ENCODE measurements around the gene AMD1. TPM values are rescaled to one million over a fixed set of nuclear protein-coding genes. Genes with fewer than 3 reads are reported as not detected.

AMD1 gene
- total and polyA plus RNA-seq, 9 of the 15 experiments (the other 6 are each of a cell fraction or from before 2014, with no cell fraction given) = 60.0 to 151 (median 85.6) TPM

DNA sequence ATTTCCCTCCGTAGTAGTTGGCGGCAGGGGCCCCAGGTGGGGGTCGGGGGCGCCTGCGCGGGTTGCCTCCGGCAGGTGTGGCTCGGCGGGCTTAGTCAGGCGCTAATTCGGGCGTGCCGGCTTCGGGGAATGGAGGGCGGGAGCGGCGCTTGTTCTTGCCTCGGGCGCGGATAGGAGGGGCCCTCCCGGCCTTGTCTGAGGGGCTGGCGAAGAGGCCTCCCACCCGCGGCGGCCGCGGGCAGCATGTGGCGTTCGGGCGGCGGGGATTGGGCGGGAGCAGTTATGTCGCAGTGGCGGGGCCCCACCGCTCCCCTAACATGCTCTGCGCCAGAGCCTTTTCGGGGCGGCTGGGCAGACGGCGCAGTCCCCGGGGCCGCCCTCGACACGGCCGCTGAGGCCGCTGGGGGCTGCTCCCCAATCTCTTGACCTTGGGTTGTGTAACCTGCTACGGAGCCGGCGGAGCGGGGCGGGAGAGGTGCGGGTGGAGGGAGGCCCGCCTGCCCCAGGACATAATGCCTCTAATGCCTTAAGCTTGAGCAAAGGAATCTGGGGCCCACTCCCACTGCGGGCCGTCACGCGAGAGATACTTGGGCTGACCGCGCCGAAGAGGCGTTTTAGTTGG lies 1.1 kb downstream of the AMD1 start (continued):
- no peak for TF ChIP-seq DACH1 (IDR thresholded peaks at IDR 0.05; ENCODE audit: partially characterized antibody)
- no peak for TF ChIP-seq ZNF696 (CRISPR knock-in tag; conservative IDR thresholded peaks at IDR 0.05)
- TF ChIP-seq, protein P1, sequence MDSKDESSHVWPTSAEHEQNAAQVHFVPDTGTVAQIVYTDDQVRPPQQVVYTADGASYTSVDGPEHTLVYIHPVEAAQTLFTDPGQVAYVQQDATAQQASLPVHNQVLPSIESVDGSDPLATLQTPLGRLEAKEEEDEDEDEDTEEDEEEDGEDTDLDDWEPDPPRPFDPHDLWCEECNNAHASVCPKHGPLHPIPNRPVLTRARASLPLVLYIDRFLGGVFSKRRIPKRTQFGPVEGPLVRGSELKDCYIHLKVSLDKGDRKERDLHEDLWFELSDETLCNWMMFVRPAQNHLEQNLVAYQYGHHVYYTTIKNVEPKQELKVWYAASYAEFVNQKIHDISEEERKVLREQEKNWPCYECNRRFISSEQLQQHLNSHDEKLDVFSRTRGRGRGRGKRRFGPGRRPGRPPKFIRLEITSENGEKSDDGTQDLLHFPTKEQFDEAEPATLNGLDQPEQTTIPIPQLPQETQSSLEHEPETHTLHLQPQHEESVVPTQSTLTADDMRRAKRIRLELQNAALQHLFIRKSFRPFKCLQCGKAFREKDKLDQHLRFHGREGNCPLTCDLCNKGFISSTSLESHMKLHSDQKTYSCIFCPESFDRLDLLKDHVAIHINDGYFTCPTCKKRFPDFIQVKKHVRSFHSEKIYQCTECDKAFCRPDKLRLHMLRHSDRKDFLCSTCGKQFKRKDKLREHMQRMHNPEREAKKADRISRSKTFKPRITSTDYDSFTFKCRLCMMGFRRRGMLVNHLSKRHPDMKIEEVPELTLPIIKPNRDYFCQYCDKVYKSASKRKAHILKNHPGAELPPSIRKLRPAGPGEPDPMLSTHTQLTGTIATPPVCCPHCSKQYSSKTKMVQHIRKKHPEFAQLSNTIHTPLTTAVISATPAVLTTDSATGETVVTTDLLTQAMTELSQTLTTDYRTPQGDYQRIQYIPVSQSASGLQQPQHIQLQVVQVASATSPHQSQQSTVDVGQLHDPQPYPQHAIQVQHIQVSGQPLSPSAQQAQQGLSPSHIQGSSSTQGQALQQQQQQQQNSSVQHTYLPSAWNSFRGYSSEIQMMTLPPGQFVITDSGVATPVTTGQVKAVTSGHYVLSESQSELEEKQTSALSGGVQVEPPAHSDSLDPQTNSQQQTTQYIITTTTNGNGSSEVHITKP (IDR thresholded peaks at IDR 0.05; ENCODE audit: partially characterized antibody) = no peak
- TF ChIP-seq, protein P2, sequence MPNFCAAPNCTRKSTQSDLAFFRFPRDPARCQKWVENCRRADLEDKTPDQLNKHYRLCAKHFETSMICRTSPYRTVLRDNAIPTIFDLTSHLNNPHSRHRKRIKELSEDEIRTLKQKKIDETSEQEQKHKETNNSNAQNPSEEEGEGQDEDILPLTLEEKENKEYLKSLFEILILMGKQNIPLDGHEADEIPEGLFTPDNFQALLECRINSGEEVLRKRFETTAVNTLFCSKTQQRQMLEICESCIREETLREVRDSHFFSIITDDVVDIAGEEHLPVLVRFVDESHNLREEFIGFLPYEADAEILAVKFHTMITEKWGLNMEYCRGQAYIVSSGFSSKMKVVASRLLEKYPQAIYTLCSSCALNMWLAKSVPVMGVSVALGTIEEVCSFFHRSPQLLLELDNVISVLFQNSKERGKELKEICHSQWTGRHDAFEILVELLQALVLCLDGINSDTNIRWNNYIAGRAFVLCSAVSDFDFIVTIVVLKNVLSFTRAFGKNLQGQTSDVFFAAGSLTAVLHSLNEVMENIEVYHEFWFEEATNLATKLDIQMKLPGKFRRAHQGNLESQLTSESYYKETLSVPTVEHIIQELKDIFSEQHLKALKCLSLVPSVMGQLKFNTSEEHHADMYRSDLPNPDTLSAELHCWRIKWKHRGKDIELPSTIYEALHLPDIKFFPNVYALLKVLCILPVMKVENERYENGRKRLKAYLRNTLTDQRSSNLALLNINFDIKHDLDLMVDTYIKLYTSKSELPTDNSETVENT (CRISPR knock-in tag; IDR thresholded peaks at IDR 0.05) = no peak
- TF ChIP-seq NR1H2 (CRISPR knock-in tag; IDR thresholded peaks at IDR 0.05) = 0 out of 2 replicates have a peak, but pooled peaks have one; percentile 56
- no peak for TF ChIP-seq ARNT (IDR thresholded peaks at IDR 0.05)
- peak; percentile 72; the same call in 1 of the 2 replicates for TF ChIP-seq HNRNPUL1 (IDR thresholded peaks at IDR 0.05; ENCODE audit: low read length)
- no peak for TF ChIP-seq TEAD4 (IDR thresholded peaks at IDR 0.05; ENCODE audit: low read length)
- 0 out of 2 replicates have a peak, but pooled peaks have one; percentile 39 for TF ChIP-seq TEAD4 (CRISPR knock-in tag; IDR thresholded peaks at IDR 0.05; ENCODE audit: borderline replicate concordance)
- TF ChIP-seq, protein P3, sequence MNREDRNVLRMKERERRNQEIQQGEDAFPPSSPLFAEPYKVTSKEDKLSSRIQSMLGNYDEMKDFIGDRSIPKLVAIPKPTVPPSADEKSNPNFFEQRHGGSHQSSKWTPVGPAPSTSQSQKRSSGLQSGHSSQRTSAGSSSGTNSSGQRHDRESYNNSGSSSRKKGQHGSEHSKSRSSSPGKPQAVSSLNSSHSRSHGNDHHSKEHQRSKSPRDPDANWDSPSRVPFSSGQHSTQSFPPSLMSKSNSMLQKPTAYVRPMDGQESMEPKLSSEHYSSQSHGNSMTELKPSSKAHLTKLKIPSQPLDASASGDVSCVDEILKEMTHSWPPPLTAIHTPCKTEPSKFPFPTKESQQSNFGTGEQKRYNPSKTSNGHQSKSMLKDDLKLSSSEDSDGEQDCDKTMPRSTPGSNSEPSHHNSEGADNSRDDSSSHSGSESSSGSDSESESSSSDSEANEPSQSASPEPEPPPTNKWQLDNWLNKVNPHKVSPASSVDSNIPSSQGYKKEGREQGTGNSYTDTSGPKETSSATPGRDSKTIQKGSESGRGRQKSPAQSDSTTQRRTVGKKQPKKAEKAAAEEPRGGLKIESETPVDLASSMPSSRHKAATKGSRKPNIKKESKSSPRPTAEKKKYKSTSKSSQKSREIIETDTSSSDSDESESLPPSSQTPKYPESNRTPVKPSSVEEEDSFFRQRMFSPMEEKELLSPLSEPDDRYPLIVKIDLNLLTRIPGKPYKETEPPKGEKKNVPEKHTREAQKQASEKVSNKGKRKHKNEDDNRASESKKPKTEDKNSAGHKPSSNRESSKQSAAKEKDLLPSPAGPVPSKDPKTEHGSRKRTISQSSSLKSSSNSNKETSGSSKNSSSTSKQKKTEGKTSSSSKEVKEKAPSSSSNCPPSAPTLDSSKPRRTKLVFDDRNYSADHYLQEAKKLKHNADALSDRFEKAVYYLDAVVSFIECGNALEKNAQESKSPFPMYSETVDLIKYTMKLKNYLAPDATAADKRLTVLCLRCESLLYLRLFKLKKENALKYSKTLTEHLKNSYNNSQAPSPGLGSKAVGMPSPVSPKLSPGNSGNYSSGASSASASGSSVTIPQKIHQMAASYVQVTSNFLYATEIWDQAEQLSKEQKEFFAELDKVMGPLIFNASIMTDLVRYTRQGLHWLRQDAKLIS (CRISPR knock-in tag; IDR thresholded peaks at IDR 0.05) = peak; percentile 62
- TF ChIP-seq SNRNP70 (optimal IDR thresholded peaks at IDR 0.05; ENCODE audit: low read depth, low read length) = peak; percentile 78
- no peak for TF ChIP-seq POLR2A (conservative IDR thresholded peaks at IDR 0.05)
- TF ChIP-seq ZNF184 (CRISPR knock-in tag; IDR thresholded peaks at IDR 0.05) = no peak
- TF ChIP-seq ZBTB7A (IDR thresholded peaks at IDR 0.05; ENCODE audit: borderline replicate concordance, control insufficient read depth, low read depth, low read length) = 0 out of 2 replicates have a peak, but pooled peaks have one; percentile 20
- TF ChIP-seq CHD1 (IDR thresholded peaks at IDR 0.05; ENCODE audit: low read length) = peak; percentile 60
- TF ChIP-seq ZNF133 (CRISPR knock-in tag; IDR thresholded peaks at IDR 0.05) = no peak
- TF ChIP-seq ZNF717 (CRISPR knock-in tag; IDR thresholded peaks at IDR 0.05) = no peak
- TF ChIP-seq SMAD4 (CRISPR knock-in tag; conservative IDR thresholded peaks at IDR 0.05) = 0 out of 2 replicates have a peak, but pooled peaks have one; percentile 35
- peak; percentile 80 for TF ChIP-seq POLR2G (IDR thresholded peaks at IDR 0.05; ENCODE audit: low read depth, low read length)
- no peak for TF ChIP-seq ZNF316 (IDR thresholded peaks at IDR 0.05)
- TF ChIP-seq BHLHE40 (IDR thresholded peaks at IDR 0.05; ENCODE audit: low read length) = no peak
